SK-N-SH (cell line): Measurements from ENCODE around the gene TMEM140. TPM values are rescaled to one million over a fixed set of nuclear protein-coding genes. Genes with fewer than 3 reads are reported as not detected.

ENCODE experiments used
- CTCF ChIA-PET: fragments of 300-600, 350-600 bp; formaldehyde crosslinking; extraction: SDS; loops from one replicate; lab custom pipeline; 2021; lab: Yijun Ruan, JAX
- POLR2A ChIA-PET: fragments of 350-600 bp; sonication (Branson Sonifier 250); formaldehyde crosslinking; extraction: SDS; loops from one replicate; lab custom pipeline; 2020; ENCODE audit warnings: antibody characterized with exemption, inconsistent platforms; lab: Yijun Ruan, JAX
- DNase-seq: peaks from one replicate; pipeline ENCODE4 v3.0.0; 2012
- H2AFZ ChIP-seq: fragments of 200-600 bp; sonication (generic); 2 replicates; pipeline ENCODE4 v1.8.1; 2016; ENCODE audit warnings: antibody characterized with exemption, mild to moderate bottlenecking, low read depth
- H3F3A ChIP-seq: fragments of 200-600 bp; sonication (generic); replicated peaks from 2 replicates; pipeline ENCODE3; 2016; ENCODE audit warnings: antibody characterized with exemption, mild to moderate bottlenecking; ENCODE audit not compliant: insufficient read depth
- H3K27ac ChIP-seq, 2 experiments: fragments of 200-500 bp in 1 of 2; fragments of 200-600 bp in 1 of 2; sonication (Bioruptor generic) in 1 of 2; sonication (generic), shearing (Covaris generic) in 1 of 2; 2 replicates each; pipeline versions ENCODE4 v1.5.1 to v1.6.1; 2014 to 2016; ENCODE audit warnings: low read depth in 2 of 2, inconsistent platforms in 1 of 2, low read length in 1 of 2, mild to moderate bottlenecking in 1 of 2, mixed read lengths in 1 of 2
- H3K27me3 ChIP-seq: fragments of 200-600 bp; sonication (generic), shearing (Covaris generic); 2 replicates; pipeline ENCODE4 v1.6.1; 2016; ENCODE audit warnings: mixed run types; ENCODE audit not compliant: insufficient read depth
- H3K36me3 ChIP-seq, 2 experiments: fragments of 200-500 bp in 1 of 2; fragments of 200-600 bp in 1 of 2; sonication (Bioruptor generic) in 1 of 2; sonication (generic) in 1 of 2; replicated peaks in 1 of 2; 2 replicates each; pipeline versions ENCODE3 to v1.5.1; 2014 to 2016; ENCODE audit warnings: low read length in 1 of 2, mild to moderate bottlenecking in 1 of 2; ENCODE audit not compliant: insufficient read depth in 2 of 2, control insufficient read depth in 1 of 2
- H3K4me1 ChIP-seq, 2 experiments: fragments of 200-500 bp in 1 of 2; fragments of 200-600 bp in 1 of 2; sonication (Bioruptor generic) in 1 of 2; sonication (generic), shearing (Covaris generic) in 1 of 2; 2 replicates each; pipeline versions ENCODE4 v1.5.1 to v1.6.1; 2014 to 2016; ENCODE audit warnings: low read depth in 1 of 2, low read length in 1 of 2, mixed run types in 1 of 2; ENCODE audit not compliant: insufficient read depth in 2 of 2, control insufficient read depth in 1 of 2
- H3K4me2 ChIP-seq: fragments of 200-600 bp; sonication (generic), shearing (Covaris generic); 2 replicates; pipeline ENCODE4 v1.6.1; 2017; ENCODE audit warnings: mixed run types
- H3K4me3 ChIP-seq, 2 experiments: fragments of 200-500 bp in 1 of 2; fragments of 200-600 bp in 1 of 2; sonication (Bioruptor generic) in 1 of 2; sonication (generic), shearing (Covaris generic) in 1 of 2; 2 replicates each; pipeline versions ENCODE4 v1.5.1 to v1.8.1; 2014 to 2016; ENCODE audit warnings: low read depth in 2 of 2, inconsistent platforms in 1 of 2, low read length in 1 of 2, mild to moderate bottlenecking in 1 of 2, mixed read lengths in 1 of 2, moderate library complexity in 1 of 2
- H3K79me2 ChIP-seq: fragments of 200-600 bp; sonication (generic); 2 replicates; pipeline ENCODE4 v1.8.1; 2017; ENCODE audit warnings: mild to moderate bottlenecking; ENCODE audit not compliant: insufficient read depth
- H3K9ac ChIP-seq: fragments of 200-600 bp; sonication (generic); 2 replicates; pipeline ENCODE4 v1.6.1; 2017; ENCODE audit warnings: mixed run types
- H3K9me2 ChIP-seq: fragments of 200-600 bp; sonication (generic); 2 replicates; pipeline ENCODE4 v1.6.1; 2017; ENCODE audit warnings: mixed run types
- H3K9me3 ChIP-seq: fragments of 200-600 bp; sonication (generic); 2 replicates; pipeline ENCODE4 v1.6.1; 2017; ENCODE audit warnings: mixed run types, mild to moderate bottlenecking, moderate library complexity
- H4K20me1 ChIP-seq: fragments of 200-600 bp; sonication (generic); 2 replicates; pipeline ENCODE4 v1.6.1; 2017; ENCODE audit warnings: mild to moderate bottlenecking, mixed run types; ENCODE audit not compliant: insufficient read depth
- FOXJ3 ChIP-seq: sonication (generic); formaldehyde crosslinking; IDR thresholded peaks from 2 replicates; pipeline ENCODE4 v1.5.1; 2020; ENCODE audit warnings: mild to moderate bottlenecking, missing genetic modification reagents
- FOXM1 ChIP-seq: IDR thresholded peaks from 2 replicates; pipeline ENCODE4 v1.4.0; 2012; ENCODE audit warnings: low read depth, mild to moderate bottlenecking
- GABPA ChIP-seq: IDR thresholded peaks from 2 replicates; pipeline ENCODE4 v1.4.0; 2012; ENCODE audit warnings: low read depth, mild to moderate bottlenecking
- GATA2 ChIP-seq: sonication (generic); formaldehyde crosslinking; IDR thresholded peaks from 2 replicates; pipeline ENCODE4 v1.5.0; 2020; ENCODE audit warnings: mild to moderate bottlenecking, missing genetic modification reagents
- JUND ChIP-seq: IDR thresholded peaks from 2 replicates; pipeline ENCODE4 v1.4.0; 2012
- MAX ChIP-seq: IDR thresholded peaks from 2 replicates; pipeline ENCODE4 v1.4.0; 2012; ENCODE audit warnings: low read depth
- MXI1 ChIP-seq: IDR thresholded peaks from 2 replicates; pipeline ENCODE4 v1.6.1; 2012; ENCODE audit warnings: mild to moderate bottlenecking, low read depth, low read length, improper control_type of control experiment
- POLR2AphosphoS5 ChIP-seq: IDR thresholded peaks from 2 replicates; pipeline ENCODE4 v1.6.1; 2012; ENCODE audit warnings: low read depth, low read length
- RAD21 ChIP-seq: IDR thresholded peaks from 2 replicates; pipeline ENCODE4 v1.6.1; 2012; ENCODE audit warnings: mild to moderate bottlenecking, low read length
- RCOR1 ChIP-seq: fragments of 150-350 bp; IDR thresholded peaks from 2 replicates; pipeline ENCODE4 v1.6.1; 2017; ENCODE audit warnings: antibody characterized with exemption, low read length
- REST ChIP-seq: IDR thresholded peaks from 2 replicates; pipeline ENCODE4 v1.6.1; 2012; ENCODE audit warnings: mild to moderate bottlenecking, low read depth, low read length, moderate library complexity
- RFX5 ChIP-seq: IDR thresholded peaks from 2 replicates; pipeline ENCODE4 v1.6.1; 2012; ENCODE audit warnings: mild to moderate bottlenecking, improper control_type of control experiment, low read length
- SIN3A ChIP-seq: IDR thresholded peaks from 2 replicates; pipeline ENCODE4 v1.6.1; 2012; ENCODE audit warnings: low read depth, mild to moderate bottlenecking, low read length, moderate library complexity, borderline replicate concordance
- TCF12 ChIP-seq: IDR thresholded peaks from 2 replicates; pipeline ENCODE4 v1.4.0; 2012
- YY1 ChIP-seq: IDR thresholded peaks from 2 replicates; pipeline ENCODE4 v1.4.0; 2012; ENCODE audit warnings: low read depth, mild to moderate bottlenecking
- ZBTB33 ChIP-seq: IDR thresholded peaks from 2 replicates; pipeline ENCODE4 v1.4.0; 2012; ENCODE audit warnings: low read depth, borderline replicate concordance
- WGBS: methylation state at CpG from one replicate; pipeline ENCODE4 v1.1.6; 2017; ENCODE audit warnings: low lambda C conversion rate; 5-methylcytosine and 5-hydroxymethylcytosine counted together
- polyA plus RNA-seq, 3 experiments: library from polyadenylated mRNA; depleted of rRNA; stranded (reverse); fragments of >200 nt; gene quantifications; 2 replicates each; pipeline ENCODE4 v1.2.3, GENCODE V29; 2012

TMEM140 gene
- polyA plus RNA-seq, 1 of the 3 experiments (the other 2 are of a cell fraction): 0.12 TPM

GRCh38 chr7:135098391-135098790 is 49.5 kb upstream of the TMEM140 start:
- H3K27ac ChIP-seq: no peak overlapping the region
- no peaks in the 10 kb centered on the region for H4K20me1 ChIP-seq
- H3K4me1 ChIP-seq: no peaks in the 10 kb centered on the region
- CTCF ChIA-PET: no interaction called here
- no peak overlapping the region for H3K9ac ChIP-seq
- WGBS: 22% methylated on average over 3 of the region's 3 CpGs
- H3K27me3 ChIP-seq: no peaks in the 10 kb centered on the region
- no peak overlapping the region for H3K4me2 ChIP-seq
- H3K79me2 ChIP-seq: no peaks in the 10 kb centered on the region
- POLR2A ChIA-PET: no interaction called here
- no peak overlapping the region for H2AFZ ChIP-seq
- DNase-seq: no peak
- no peak for TF ChIP-seq SIN3A
- TF ChIP-seq JUND: no peak
- TF ChIP-seq RFX5: no peak
- no peak for TF ChIP-seq REST
- TF ChIP-seq YY1: no peak
- no peak for TF ChIP-seq POLR2AphosphoS5
- no peak for TF ChIP-seq MAX
- no peak for TF ChIP-seq GATA2
- TF ChIP-seq TCF12: no peak
- TF ChIP-seq RAD21: no peak
- no peaks in the 10 kb centered on the region for H3K36me3 ChIP-seq
- H3K9me2 ChIP-seq: 0 out of 2 replicates have a peak, but pooled peaks cover 4% of the 10 kb centered on the region
- H3K9me3 ChIP-seq: no peaks in the 10 kb centered on the region
- H3F3A ChIP-seq: no peaks in the 10 kb centered on the region
- no peak overlapping the region for H3K4me3 ChIP-seq

GRCh38 chr7:135100856-135101255 is 47.0 kb upstream of the TMEM140 start:
- H4K20me1 ChIP-seq: no peaks in the 10 kb centered on the region
- H3K79me2 ChIP-seq: no peaks in the 10 kb centered on the region
- H3K4me3 ChIP-seq: no peak overlapping the region
- H3K27ac ChIP-seq: no peak overlapping the region
- H3F3A ChIP-seq: no peaks in the 10 kb centered on the region
- CTCF ChIA-PET: no interaction called here
- TF ChIP-seq FOXJ3 (CRISPR knock-in tag): no peak
- TF ChIP-seq JUND: no peak
- TF ChIP-seq FOXM1: no peak
- TF ChIP-seq MXI1: no peak
- TF ChIP-seq RCOR1: no peak
- TF ChIP-seq RAD21: no peak
- no peak for TF ChIP-seq ZBTB33
- TF ChIP-seq SIN3A: no peak
- no peak for TF ChIP-seq GABPA
- no peak for TF ChIP-seq REST
- H3K9me2 ChIP-seq: 0 out of 2 replicates have a peak, but pooled peaks cover 4% of the 10 kb centered on the region
- no peak overlapping the region for H3K4me2 ChIP-seq
- POLR2A ChIA-PET: no interaction called here
- H3K9me3 ChIP-seq: no peaks in the 10 kb centered on the region
- H2AFZ ChIP-seq: no peak overlapping the region
- H3K9ac ChIP-seq: no peak overlapping the region
- no peaks in the 10 kb centered on the region for H3K4me1 ChIP-seq
- no peaks in the 10 kb centered on the region for H3K36me3 ChIP-seq
- DNase-seq: no peak
- H3K27me3 ChIP-seq: no peaks in the 10 kb centered on the region
